Spleen (tissue), 7 donors: Measurements from ENCODE around the gene ZNF268.

Experiments
- CTCF ChIP-seq, 11 experiments: fragments of 200-600 bp in 7 of 11; fragments of 450-650 bp in 4 of 11; sonication (generic) in 4 of 11; IDR thresholded peaks in 8 of 11; conservative IDR thresholded peaks in 3 of 11; 1 replicate in 7 of 11; 2 replicates in 4 of 11; pipeline versions ENCODE4 v1.4.0 to v1.8.0; 2016 to 2021; ENCODE audit warnings: antibody characterized with exemption in 11 of 11, inconsistent platforms in 4 of 11, mild to moderate bottlenecking in 1 of 11
- POLR2AphosphoS5 ChIP-seq, 3 donors: sonication (generic); formaldehyde crosslinking; IDR thresholded peaks; one replicate each; pipeline ENCODE4 v1.5.1; 2017; ENCODE audit warnings: antibody characterized with exemption in 3 of 3
- donor health status: DM: no; HTN: no; CAD: no; lungs with moderate emphysema.
- donor health status: DM: no; HTN: no; CAD: no.
- donor health status: DM: no; HTN: no; CAD: no.

- TF ChIP-seq CTCF (IDR thresholded peaks at IDR 0.05 in 8 of 11, conservative IDR thresholded peaks at IDR 0.05 in 3 of 11) (no peak), POLR2AphosphoS5 (IDR thresholded peaks at IDR 0.05) (no peak)
Observed at GRCh38 chr12:133236556-133236955, 55.3 kb downstream of the ZNF268 start.
